NCI-H1694 (cell line): Measurements from ENCODE around the gene SLC19A1.

Source experiments
- DNase-seq: peaks from one replicate; lab custom pipeline; 2025; lab: John Stamatoyannopoulos, UW

Gene SLC19A1

GRCh38 chr21:45454060-45454925, 87.9 kb downstream of the SLC19A1 start:
- DNase-seq, result no peak

- no peak for DNase-seq
These were observed 88.8 kb downstream of the SLC19A1 start for GRCh38 chr21:45453308-45453950.

GRCh38 chr21:45452696-45453307, 89.4 kb downstream of the SLC19A1 start:
- DNase-seq, result no peak

DNA sequence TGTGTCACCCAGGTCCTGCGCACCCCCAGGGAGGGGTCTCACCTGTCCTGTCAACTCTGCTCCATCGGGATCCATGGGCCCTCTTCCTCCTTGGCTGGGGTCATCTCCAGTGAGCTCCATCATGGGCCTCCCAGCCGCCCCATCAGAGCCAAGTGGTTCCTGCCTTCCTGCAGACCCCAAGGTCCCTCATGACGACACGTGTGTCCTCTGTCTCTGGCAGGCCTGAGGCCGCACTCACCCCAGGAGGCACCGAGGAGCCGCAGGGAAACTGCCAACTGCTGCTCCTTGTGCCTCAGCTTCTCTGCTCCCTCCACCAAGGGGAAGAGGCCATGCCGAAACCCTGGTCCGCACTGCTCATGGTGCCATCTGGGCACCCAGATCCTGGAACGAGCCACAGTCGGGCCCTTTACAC, 90.5 kb downstream of the SLC19A1 start:
- no peak for DNase-seq

DNA sequence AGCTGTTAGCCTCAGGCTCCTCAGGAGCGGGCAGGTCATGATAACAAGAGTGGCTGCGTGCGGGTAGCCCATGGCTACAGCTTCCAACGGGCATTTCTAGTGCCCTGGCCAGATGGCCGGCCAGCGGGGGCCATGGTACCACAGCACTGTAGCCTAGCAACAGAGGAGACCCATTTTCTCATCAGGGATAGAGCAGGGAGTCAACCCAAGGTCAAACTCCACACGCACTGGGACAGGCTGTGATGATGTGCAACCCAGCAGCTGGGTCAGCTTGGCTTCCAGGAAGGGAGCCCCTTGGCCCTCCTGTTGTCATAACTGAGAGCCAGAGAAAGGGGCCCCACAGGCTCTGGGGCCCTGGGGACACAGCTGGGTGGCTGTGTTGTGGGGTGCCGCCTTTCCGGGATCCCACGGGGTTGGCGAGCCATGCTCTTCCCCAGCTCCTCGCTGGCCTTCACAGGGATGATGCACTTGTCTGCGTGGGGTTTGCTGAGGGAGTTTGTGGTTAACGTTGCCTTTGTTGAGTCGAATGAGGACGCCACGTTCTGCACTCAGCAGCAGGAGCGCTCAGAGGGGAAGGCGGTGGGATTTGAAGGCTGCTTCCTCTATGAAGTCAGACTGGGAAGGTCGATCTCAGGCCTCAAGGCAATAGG, 91.0 kb downstream of the SLC19A1 start:
- no peak for DNase-seq

- DNase-seq, result no peak
These were observed 91.7 kb downstream of the SLC19A1 start for GRCh38 chr21:45450423-45451090.

GRCh38 chr21:45449658-45450422, 92.4 kb downstream of the SLC19A1 start:
- no peak for DNase-seq

- no peak for DNase-seq
These were observed 93.2 kb downstream of the SLC19A1 start for GRCh38 chr21:45448810-45449657.

GRCh38 chr21:45448283-45448809, 93.9 kb downstream of the SLC19A1 start:
- DNase-seq, result no peak
